Lung (tissue), 13 donors: ENCODE results near the gene CACNG5. TPM values are rescaled to one million over a fixed set of nuclear protein-coding genes. Genes with fewer than 3 reads are reported as not detected.

Source experiments
- ATAC-seq: fragments of 200-7000 bp; cut with Tn5 transposase; one replicate; pipeline ENCODE4 v1.9.1; 2020; ENCODE audit warnings: moderate number of reproducible peaks; ENCODE audit not compliant: insufficient read depth, low FRiP score
- DNase-seq, 3 donors: peaks; one replicate each; pipeline ENCODE4 v3.0.0-alpha.2; 2013 to 2017
- H3K27ac ChIP-seq, 2 donors: one replicate each; pipeline ENCODE4 v1.5.1; 2013; ENCODE audit warnings: mild to moderate bottlenecking in 2 of 2, moderate library complexity in 2 of 2, control low read depth in 1 of 2, inconsistent platforms in 1 of 2, low read depth in 1 of 2, low read length in 1 of 2
- H3K27me3 ChIP-seq, 3 donors: one replicate each; pipeline ENCODE4 v1.5.1; 2013; ENCODE audit warnings: low read length in 2 of 3; ENCODE audit not compliant: control insufficient read depth in 3 of 3, insufficient read depth in 3 of 3
- H3K36me3 ChIP-seq, 4 donors: one replicate each; pipeline ENCODE4 v1.5.1; 2013; ENCODE audit warnings: low read length in 4 of 4, mild to moderate bottlenecking in 1 of 4, moderate library complexity in 1 of 4; ENCODE audit not compliant: control insufficient read depth in 4 of 4, insufficient read depth in 4 of 4
- H3K4me1 ChIP-seq, 5 donors: one replicate each; pipeline ENCODE4 v1.5.1; 2013; ENCODE audit warnings: low read length in 5 of 5, mild to moderate bottlenecking in 2 of 5, moderate library complexity in 1 of 5; ENCODE audit not compliant: control insufficient read depth in 5 of 5, insufficient read depth in 5 of 5
- H3K4me3 ChIP-seq: one replicate; pipeline ENCODE4 v1.5.1; 2013; ENCODE audit warnings: mild to moderate bottlenecking, control low read depth, moderate library complexity
- H3K9ac ChIP-seq, 2 donors: one replicate each; pipeline ENCODE4 v1.5.1; 2013; ENCODE audit warnings: low read length in 2 of 2, control low read depth in 1 of 2; ENCODE audit not compliant: insufficient read depth in 1 of 2
- H3K9me3 ChIP-seq, 4 donors: one replicate each; pipeline ENCODE4 v1.5.1; 2013; ENCODE audit warnings: low read length in 3 of 4, mild to moderate bottlenecking in 1 of 4, moderate library complexity in 1 of 4; ENCODE audit not compliant: control insufficient read depth in 4 of 4, insufficient read depth in 3 of 4
- CTCF ChIP-seq: IDR thresholded peaks from 2 replicates; pipeline ENCODE4 v1.5.1; 2012; ENCODE audit warnings: mild to moderate bottlenecking; ENCODE audit errors: control extremely low read depth, extremely low read depth
- WGBS, 2 donors: extraction: QIAGEN DNeasy Blood & Tissue Kit; methylation state at CpG; one replicate each; pipeline ENCODE4 v1.1.7; 2013; 5-methylcytosine and 5-hydroxymethylcytosine counted together
- polyA plus RNA-seq, 2 donors: library from polyadenylated mRNA; stranded (reverse); fragments of 200-250 nt; gene quantifications; one replicate each; pipeline ENCODE4 v1.2.1, GENCODE V29; 2013
- small RNA-seq: library from RNA; depleted of rRNA; stranded (forward); fragments of <200 nt; gene quantifications from one replicate; pipeline ENCODE3, GENCODE V24; 2014; ENCODE audit warnings: low replicate concordance
- total RNA-seq, 2 donors: library from RNA; depleted of rRNA in 1 of 2; stranded (reverse); fragments of >200 nt in 1 of 2; gene quantifications; one replicate each; pipeline ENCODE4 v1.2.1, GENCODE V29; 2014 to 2021
- donor health status: control.
- donor health status: control.
- donor health status: Bipolar disorder and iron deficiency.
- donor health status: healthy.
- donor health status: DM: yes; HTN: yes; CAD: no.

Gene CACNG5
- total and polyA plus RNA-seq, 4 donors = not detected

GRCh38 chr17:66934040-66934439 lies 99.1 kb downstream of the CACNG5 start:
- peaks cover 0 to 8% (median 0%) of the 10 kb centered on the region in 4 donors for H3K9me3 ChIP-seq
- no peak overlapping the region for H3K9ac ChIP-seq
- no peak for DNase-seq
- ATAC-seq = no peak
- no peaks in the 10 kb centered on the region for H3K27me3 ChIP-seq
- H3K4me1 ChIP-seq = no peaks in the 10 kb centered on the region
- H3K4me3 ChIP-seq = no peak overlapping the region
- no peak for TF ChIP-seq CTCF
- no peak overlapping the region for H3K27ac ChIP-seq
- 66 to 69% methylated on average over 2 of the region's 2 CpGs for WGBS, 2 donors
- no peaks in the 10 kb centered on the region for H3K36me3 ChIP-seq

Small RNA genes lying within 50 kb of the gene (small RNA-seq; reads per million reads assigned to genes)
- gene MIR634 (not detected), gene RNA5SP446 (not detected)

Other genes starting within 250 kb of the CACNG5 start
- gene CACNG4, start 129.6 kb downstream of the CACNG5 start, total RNA-seq = 1 to 10 TPM; 2.3 to 5.4 TPM
- gene CACNG4, start 129.6 kb downstream of the CACNG5 start, polyA plus RNA-seq = 1 to 10 TPM; 2.8 to 9.4 TPM
- gene CACNG1, start 209.4 kb downstream of the CACNG5 start, total RNA-seq = not detected
- under 1 TPM; 0.05 to 0.08 TPM for gene CACNG1, start 209.4 kb downstream of the CACNG5 start, polyA plus RNA-seq